ENCODE measurements around the gene TNK2. TPM values are rescaled to one million over a fixed set of nuclear protein-coding genes. Genes with fewer than 3 reads are reported as not detected.

The TNK2 gene
- total and polyA plus RNA-seq, 2 donors (not counting 3 experiments of a cell fraction or from before 2014, with no cell fraction given) = 18.6 to 71.6 TPM

- H3K36me3 ChIP-seq (ENCODE audit: control insufficient read depth in 2 of 2, extremely low read depth in 1 of 2, insufficient read depth in 2 of 2, low read length in 2 of 2) = peaks cover 0 to 12% of the 10 kb centered on the region in 2 experiments
- intact Hi-C loops (cut with micrococcal nuclease) = loop anchor here (1.0 kb wide), 1 partner anchor 8 kb away; no protein-coding TSS in a partner anchor
- H3K27me3 ChIP-seq (ENCODE audit: control insufficient read depth in 2 of 2, insufficient read depth in 2 of 2, low read length in 2 of 2) = no peaks in the 10 kb centered on the region
- ChIA-PET CTCF (interaction anchor here (1.0 to 4.3 kb wide), 7 partner anchors 8 to 28 kb away, joined by 3 to 53 read pairs (median 4); partner anchors contain the start of gene TNK2), POLR2A (no interaction called here)
- H4K20me1 ChIP-seq (replicated peaks; ENCODE audit: control insufficient read depth, extremely low read depth, insufficient read depth, low read length) = no peaks in the 10 kb centered on the region
- H3K4me1 ChIP-seq (ENCODE audit: control insufficient read depth, extremely low read depth, insufficient read depth, low read length) = peaks cover 28% of the 10 kb centered on the region
- TSS peak; percentile 78 for BruUV-seq (replicated peaks)
- DNase-seq (ENCODE audit: low read depth, low spot score) (peak; percentile 90), FAIRE-seq (peak; percentile 99)
- no peak overlapping the region for H2AFZ ChIP-seq (ENCODE audit: low read depth, low read length)
- H3K27ac ChIP-seq (ENCODE audit: insufficient read depth, low read depth, low read length) = peak overlapping the region; percentile 85
- peak; percentile 47 for TF ChIP-seq GATA2 (IDR thresholded peaks at IDR 0.05; ENCODE audit: insufficient read depth, insufficient read length, low read depth, low read length)
- peak; percentile 73 for TF ChIP-seq POLR2AphosphoS5 (IDR thresholded peaks at IDR 0.05; ENCODE audit: insufficient read depth, low read depth, low read length)
- no peak for TF ChIP-seq CTCF (IDR thresholded peaks at IDR 0.05; ENCODE audit: extremely low read depth in 1 of 2, insufficient read depth in 1 of 2, low read depth in 1 of 2, low read length in 2 of 2)
- no peak for TF ChIP-seq MYC (IDR thresholded peaks at IDR 0.05; ENCODE audit: low read depth, low read length)
- TF ChIP-seq MAX (IDR thresholded peaks at IDR 0.05; ENCODE audit: insufficient read depth, insufficient read length) = no peak
- peak; percentile 85 for TF ChIP-seq FOS (IDR thresholded peaks at IDR 0.05; ENCODE audit: borderline replicate concordance, insufficient read depth, low read length)
- TF ChIP-seq EZH2 (IDR thresholded peaks at IDR 0.05; ENCODE audit: borderline replicate concordance, low read depth, low read length, severe bottlenecking) = no peak
- TF ChIP-seq JUN (IDR thresholded peaks at IDR 0.05; ENCODE audit: borderline replicate concordance, insufficient read depth, insufficient read length, low read depth) = peak; percentile 63
- TF ChIP-seq POLR2A (IDR thresholded peaks at IDR 0.05; ENCODE audit: low read depth, low read length) = peak; percentile 36
- H3K9me3 ChIP-seq (replicated peaks; ENCODE audit: control insufficient read depth, insufficient read depth, low read length) = no peaks in the 10 kb centered on the region
- no peaks in the 10 kb centered on the region for H3K79me2 ChIP-seq (ENCODE audit: control insufficient read depth, insufficient read depth, low read length)
- no peak overlapping the region for H3K4me3 ChIP-seq (replicated peaks in 1 of 3; ENCODE audit: insufficient read depth in 1 of 3, low read depth in 1 of 3, low read length in 3 of 3)
- dilution Hi-C loops (cut with MboI; ENCODE audit: extremely low pct_ligation_motif_present, low sequenced_read_pairs) = no loop called here
- no peaks in the 10 kb centered on the region for H3K9me1 ChIP-seq (replicated peaks; ENCODE audit: control insufficient read depth, extremely low read depth, insufficient read depth, low read length)
- H3K4me2 ChIP-seq (ENCODE audit: insufficient read depth, low read length) = peak overlapping the region; percentile 43
- peak overlapping the region; percentile 42 for H3K9ac ChIP-seq (replicated peaks; ENCODE audit: extremely low read depth, insufficient read depth, low read length)
Observed at GRCh38 chr3:195886181-195887141, 21.9 kb downstream of the TNK2 start.

Data from endothelial cell of umbilical vein (primary cell).